Neural cell (in vitro differentiated cells): ENCODE measurements around the gene TMEM121B.

Experiments
- CTCF ChIP-seq: fragments of 450-650 bp; IDR thresholded peaks from 2 replicates; pipeline ENCODE4 v1.5.1; 2014; ENCODE audit warnings: antibody characterized with exemption, mild to moderate bottlenecking, moderate library complexity; ENCODE audit not compliant: poor library complexity, severe bottlenecking
- EP300 ChIP-seq: fragments of 450-650 bp; conservative IDR thresholded peaks from 2 replicates; pipeline ENCODE4 v1.6.1; 2014; ENCODE audit warnings: antibody characterized with exemption, mild to moderate bottlenecking, moderate library complexity; ENCODE audit not compliant: poor library complexity, severe bottlenecking
- EZH2 ChIP-seq: fragments of 200-600, 300-800 bp; shearing (Covaris generic), sonication (generic); IDR thresholded peaks from 2 replicates; pipeline ENCODE4 v1.6.1; 2014; ENCODE audit warnings: antibody characterized with exemption, low read length, borderline replicate concordance, mild to moderate bottlenecking; ENCODE audit not compliant: insufficient read depth, poor library complexity, severe bottlenecking
- MXI1 ChIP-seq: fragments of 450-650 bp; conservative IDR thresholded peaks from 2 replicates; pipeline ENCODE4 v1.6.1; 2014; ENCODE audit warnings: antibody characterized with exemption, mild to moderate bottlenecking; ENCODE audit not compliant: poor library complexity, severe bottlenecking
- POLR2AphosphoS5 ChIP-seq: IDR thresholded peaks from 2 replicates; pipeline ENCODE4 v1.6.1; 2012
- RAD21 ChIP-seq: fragments of 450-650 bp; conservative IDR thresholded peaks from 2 replicates; pipeline ENCODE4 v1.6.1; 2014; ENCODE audit warnings: antibody characterized with exemption, mild to moderate bottlenecking, moderate library complexity
- SMC3 ChIP-seq: fragments of 450-650 bp; conservative IDR thresholded peaks from 2 replicates; pipeline ENCODE4 v1.6.1; 2014; ENCODE audit warnings: antibody characterized with exemption, mild to moderate bottlenecking, moderate library complexity; ENCODE audit not compliant: poor library complexity
- TAF1 ChIP-seq: IDR thresholded peaks from 2 replicates; pipeline ENCODE4 v1.6.1; 2012; ENCODE audit warnings: low read depth
- TF ChIP-seq, protein P1 (sequence below): IDR thresholded peaks from 2 replicates; pipeline ENCODE4 v1.6.1; 2012; ENCODE audit warnings: borderline replicate concordance

GRCh38 chr22:17077255-17077654, 43.9 kb downstream of the TMEM121B start:
- no peak for TF ChIP-seq CTCF
- TF ChIP-seq RAD21 = no peak
- TF ChIP-seq TAF1 = no peak
- no peak for TF ChIP-seq EZH2
- no peak for TF ChIP-seq EP300
- TF ChIP-seq POLR2AphosphoS5 = no peak
- TF ChIP-seq, protein P1, sequence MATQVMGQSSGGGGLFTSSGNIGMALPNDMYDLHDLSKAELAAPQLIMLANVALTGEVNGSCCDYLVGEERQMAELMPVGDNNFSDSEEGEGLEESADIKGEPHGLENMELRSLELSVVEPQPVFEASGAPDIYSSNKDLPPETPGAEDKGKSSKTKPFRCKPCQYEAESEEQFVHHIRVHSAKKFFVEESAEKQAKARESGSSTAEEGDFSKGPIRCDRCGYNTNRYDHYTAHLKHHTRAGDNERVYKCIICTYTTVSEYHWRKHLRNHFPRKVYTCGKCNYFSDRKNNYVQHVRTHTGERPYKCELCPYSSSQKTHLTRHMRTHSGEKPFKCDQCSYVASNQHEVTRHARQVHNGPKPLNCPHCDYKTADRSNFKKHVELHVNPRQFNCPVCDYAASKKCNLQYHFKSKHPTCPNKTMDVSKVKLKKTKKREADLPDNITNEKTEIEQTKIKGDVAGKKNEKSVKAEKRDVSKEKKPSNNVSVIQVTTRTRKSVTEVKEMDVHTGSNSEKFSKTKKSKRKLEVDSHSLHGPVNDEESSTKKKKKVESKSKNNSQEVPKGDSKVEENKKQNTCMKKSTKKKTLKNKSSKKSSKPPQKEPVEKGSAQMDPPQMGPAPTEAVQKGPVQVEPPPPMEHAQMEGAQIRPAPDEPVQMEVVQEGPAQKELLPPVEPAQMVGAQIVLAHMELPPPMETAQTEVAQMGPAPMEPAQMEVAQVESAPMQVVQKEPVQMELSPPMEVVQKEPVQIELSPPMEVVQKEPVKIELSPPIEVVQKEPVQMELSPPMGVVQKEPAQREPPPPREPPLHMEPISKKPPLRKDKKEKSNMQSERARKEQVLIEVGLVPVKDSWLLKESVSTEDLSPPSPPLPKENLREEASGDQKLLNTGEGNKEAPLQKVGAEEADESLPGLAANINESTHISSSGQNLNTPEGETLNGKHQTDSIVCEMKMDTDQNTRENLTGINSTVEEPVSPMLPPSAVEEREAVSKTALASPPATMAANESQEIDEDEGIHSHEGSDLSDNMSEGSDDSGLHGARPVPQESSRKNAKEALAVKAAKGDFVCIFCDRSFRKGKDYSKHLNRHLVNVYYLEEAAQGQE = no peak
- TF ChIP-seq SMC3 = no peak
- TF ChIP-seq MXI1 = no peak
